ENCODE results near the gene PARM1.

The PARM1 gene

GRCh38 chr4:74996996-74997395, 64.1 kb downstream of the PARM1 start:
- no peak for DNase-seq

DNA sequence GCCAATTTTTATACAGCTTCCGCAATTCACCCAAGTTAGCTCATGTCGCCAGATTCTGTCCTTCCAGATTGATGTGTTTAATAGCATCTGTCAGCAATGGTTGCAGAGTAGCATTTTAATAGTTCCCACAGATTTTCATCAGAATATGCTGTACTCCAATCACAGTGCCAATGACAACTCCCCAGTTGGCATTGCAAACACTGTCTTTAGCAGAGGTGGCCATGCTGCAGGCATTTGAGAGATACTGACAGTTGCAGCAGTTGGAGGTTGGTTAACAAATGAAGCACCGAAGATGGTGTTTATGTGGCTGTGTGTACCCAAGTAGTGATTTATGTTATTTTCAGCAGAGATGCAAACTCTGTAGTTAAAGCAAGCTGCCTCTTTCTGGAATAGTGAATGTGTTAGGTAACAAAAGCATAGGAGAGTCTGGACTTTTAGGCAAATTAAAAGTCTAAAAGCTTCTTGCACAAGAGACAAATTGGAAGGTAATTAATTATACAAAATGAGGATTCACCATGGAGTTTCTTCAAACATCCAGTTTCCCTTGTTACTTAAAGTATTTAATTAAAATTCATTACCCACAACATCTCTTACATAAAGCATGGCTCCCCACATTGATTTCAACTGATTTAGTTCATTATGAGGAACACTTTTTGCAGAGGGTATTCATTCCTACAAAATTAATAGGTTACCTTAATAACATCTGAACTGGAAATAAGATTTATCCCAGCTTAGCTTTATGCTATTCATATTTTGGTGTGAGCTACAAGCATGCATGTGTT, 65.2 kb downstream of the PARM1 start:
- no peak for DNase-seq

GRCh38 chr4:74999714-75000309, 66.9 kb downstream of the PARM1 start:
- no peak for DNase-seq

- no peak for DNase-seq
Measured at GRCh38 chr4:75001871-75002270, 69.0 kb downstream of the PARM1 start.

DNA sequence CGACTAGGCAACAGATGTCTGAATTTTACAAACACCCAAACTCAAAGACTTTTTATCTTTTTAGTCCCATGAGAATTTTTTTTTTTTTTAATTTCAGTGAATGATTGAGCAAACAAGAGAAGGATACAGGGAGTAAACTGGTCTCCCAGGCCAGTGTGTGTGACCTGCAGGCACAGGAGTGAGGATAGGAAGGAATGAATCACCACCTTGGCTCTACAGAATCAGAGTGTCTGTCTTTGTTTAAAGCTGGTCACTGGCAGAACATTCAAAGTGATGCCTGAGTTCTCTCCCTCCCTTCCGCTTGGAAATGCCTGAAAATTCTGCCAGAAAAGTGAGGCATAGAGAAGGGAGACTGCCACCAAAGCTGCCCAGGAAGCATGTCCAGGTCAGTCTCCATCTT, 69.5 kb downstream of the PARM1 start:
- no peak for DNase-seq

GRCh38 chr4:75003979-75004378, 71.1 kb downstream of the PARM1 start:
- DNase-seq = no peak

GRCh38 chr4:75004755-75005668, 72.1 kb downstream of the PARM1 start:
- DNase-seq = no peak

DNA sequence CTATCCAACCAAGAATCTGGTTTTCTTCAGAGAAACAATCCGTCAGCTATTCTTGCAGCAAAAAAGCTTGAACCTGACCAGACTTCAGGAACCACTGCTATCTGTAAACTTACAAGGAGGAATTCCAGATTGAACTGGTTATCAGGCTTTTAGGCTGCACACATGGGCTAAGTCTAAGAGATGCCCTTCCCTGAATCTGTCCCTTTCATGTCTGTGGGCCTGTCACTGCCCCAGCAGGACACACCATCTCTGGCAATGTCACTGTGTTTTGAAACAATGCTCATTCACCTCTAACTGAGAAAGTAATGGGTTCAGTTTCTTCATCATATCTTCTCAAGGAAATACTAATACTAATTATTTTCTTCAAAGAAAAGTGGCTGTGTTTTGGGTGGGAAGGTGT, 72.8 kb downstream of the PARM1 start:
- no peak for DNase-seq

GRCh38 chr4:75007891-75008290, 75.0 kb downstream of the PARM1 start:
- no peak for DNase-seq

GRCh38 chr4:75009138-75009537, 76.2 kb downstream of the PARM1 start:
- no peak for DNase-seq

DNA sequence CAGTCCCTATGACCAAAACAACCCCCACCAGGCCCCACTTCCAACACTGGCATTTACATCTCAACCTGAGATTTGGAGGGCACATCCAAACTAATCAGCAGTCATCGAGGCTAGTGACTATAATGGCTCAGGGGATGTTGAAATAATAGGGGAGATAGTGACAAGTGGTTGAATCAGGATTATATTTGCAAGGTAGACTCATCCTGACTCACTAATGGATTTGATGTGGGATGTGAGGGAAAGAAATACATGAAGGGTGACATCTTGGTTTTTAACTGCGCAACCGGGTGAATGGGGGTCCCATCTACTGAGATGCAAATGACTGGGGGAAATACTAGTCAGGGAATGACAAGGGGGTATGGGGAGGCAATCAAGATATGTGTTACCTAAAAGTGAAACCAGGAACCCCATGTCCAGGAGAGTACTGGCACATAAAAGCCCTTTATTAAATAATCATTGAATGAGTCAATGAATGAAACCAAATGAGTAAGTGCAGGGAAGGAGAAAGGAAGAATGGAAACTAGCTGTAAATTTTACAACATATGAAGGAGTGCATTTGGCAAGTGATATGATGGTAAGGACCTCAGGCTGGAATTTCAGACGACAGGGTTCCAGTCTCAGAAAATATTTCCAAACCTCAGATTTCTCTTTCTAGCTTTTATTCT, 78.3 kb downstream of the PARM1 start:
- no peak for DNase-seq

DNA sequence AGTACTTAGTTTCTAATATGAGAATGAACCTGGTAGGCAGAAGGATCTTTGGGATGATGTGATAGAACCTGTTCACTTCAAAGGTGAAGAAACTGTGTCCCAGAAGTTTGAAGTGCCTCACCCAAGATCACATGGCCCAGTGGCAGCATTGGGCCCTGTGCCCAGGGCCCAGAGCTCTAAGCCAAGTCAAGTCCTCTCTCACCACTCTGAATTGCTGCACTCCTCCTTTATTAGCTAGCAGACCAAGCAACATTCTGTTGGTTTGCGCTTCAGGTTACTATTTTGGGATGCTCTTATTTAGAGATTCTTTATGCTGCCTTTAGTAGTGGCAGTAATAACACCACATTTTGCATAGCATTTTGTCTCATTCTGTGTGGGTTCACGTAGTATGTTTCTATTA, 82.7 kb downstream of the PARM1 start:
- no peak for DNase-seq

- no peak for DNase-seq
Measured at GRCh38 chr4:75016472-75016871, 83.6 kb downstream of the PARM1 start.

GRCh38 chr4:75018811-75019479, 86.0 kb downstream of the PARM1 start:
- no peak for DNase-seq

DNA sequence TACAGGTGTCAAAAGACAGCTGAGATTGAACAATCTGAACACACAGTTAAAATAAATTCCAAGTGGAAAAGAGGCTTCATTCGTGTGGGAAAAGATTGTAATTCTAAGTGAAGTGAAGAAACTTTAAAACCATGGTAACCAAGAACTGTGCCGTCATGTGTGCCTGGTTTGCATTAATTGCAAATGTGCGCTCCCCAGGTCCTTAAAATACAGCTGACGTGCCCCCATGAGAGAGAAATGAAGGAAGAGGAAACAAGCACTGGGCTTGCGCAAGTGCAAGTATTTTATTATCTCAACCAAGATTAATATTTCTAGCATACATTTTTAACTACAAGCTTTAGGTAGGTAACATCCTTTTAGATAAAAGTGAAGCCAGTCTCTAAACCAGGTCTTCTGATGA, 92.5 kb downstream of the PARM1 start:
- no peak for DNase-seq

DNA sequence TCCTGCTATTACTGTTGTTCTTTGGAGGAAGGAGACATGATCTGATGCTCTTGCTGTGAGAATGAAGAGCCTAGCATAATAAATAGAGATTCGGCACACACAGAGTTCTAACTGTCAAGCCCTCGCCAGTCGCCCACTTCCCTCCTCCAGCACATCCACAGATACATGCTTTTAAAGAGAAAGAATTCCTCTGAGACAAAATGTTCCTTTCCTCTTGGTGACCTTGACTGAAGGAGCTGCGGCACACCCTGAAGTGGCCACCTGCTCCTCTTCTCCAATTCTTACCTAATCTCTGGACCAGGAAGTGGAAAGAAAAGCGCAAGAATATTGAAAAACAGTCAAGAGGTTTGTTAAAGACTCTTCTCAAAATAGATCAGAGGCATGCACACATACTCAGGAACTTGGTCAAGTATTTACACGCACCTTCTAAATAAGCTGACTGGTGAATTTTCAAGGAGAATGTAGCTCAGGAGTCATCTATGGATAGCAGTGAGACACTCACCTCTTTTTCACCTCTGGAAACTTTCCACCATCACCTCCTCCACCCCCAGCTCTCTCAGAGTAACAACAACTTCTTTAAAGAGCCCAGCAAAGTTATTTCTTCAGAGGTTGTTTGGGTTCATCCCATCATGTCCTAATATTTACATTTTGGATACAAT, 95.4 kb downstream of the PARM1 start:
- DNase-seq = no peak

- DNase-seq = no peak
Measured at GRCh38 chr4:75030028-75030427, 97.1 kb downstream of the PARM1 start.

DNA sequence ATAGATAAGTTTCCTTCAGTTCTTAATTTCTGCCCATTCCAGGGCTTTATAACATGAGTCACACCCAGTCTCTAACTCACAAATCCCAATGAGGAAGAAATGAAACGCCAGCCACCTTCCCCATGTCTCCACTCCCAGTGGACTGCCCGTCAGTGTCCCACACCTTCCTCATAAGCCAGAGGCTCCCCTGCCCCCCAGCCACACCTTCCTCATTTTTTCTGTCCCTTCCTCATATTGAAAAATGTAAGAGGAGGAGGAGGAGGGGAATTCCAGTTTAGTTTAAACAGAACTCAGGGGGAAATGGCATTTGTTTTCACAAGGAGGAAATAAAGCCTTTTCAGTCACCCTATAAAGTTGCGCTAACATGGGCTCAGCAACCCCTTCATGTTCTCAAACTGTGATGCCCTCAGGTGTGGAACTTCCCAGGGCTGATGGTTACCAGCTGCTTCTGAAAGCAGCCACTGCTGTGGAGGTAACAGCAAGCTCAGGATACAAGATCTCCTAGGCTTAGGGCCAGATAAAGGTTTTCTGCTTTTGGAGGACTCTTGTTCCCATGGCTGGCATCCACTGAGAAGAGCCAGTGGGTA, 97.8 kb downstream of the PARM1 start:
- no peak for DNase-seq

GRCh38 chr4:75031775-75032174, 98.9 kb downstream of the PARM1 start:
- no peak for DNase-seq

DNA sequence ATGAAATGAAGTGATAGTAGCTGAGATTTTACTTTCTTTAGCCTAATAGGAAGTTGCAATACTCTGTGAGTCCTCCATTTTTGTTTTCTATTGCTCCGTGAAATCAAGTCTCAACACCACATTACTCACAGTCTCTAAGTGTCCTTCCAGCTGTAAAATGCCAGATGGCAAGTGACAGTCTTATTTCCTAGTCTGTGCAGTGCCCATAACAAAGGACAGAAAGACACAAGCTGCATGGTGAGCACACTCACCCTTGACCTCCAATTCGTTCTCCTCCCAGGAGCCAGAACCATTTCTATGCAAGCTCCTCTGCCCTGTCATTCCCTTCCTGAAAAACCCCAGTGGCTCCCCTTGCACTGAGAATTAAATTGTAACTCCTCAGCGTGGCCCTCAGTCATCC, 101.6 kb downstream of the PARM1 start:
- no peak for DNase-seq

GRCh38 chr4:75035321-75035720, 102.4 kb downstream of the PARM1 start:
- no peak for DNase-seq

All from SW 1271 (cell line).